H1 (cell line): ENCODE data around the gene CLEC10A.

Source experiments
- CTCF ChIP-seq, 3 experiments: IDR thresholded peaks; 1 replicate in 2 of 3; 2 replicates in 1 of 3; pipeline versions ENCODE4 v1.5.1 to v1.6.1; 2011; ENCODE audit warnings: low read length in 3 of 3, mild to moderate bottlenecking in 3 of 3, inconsistent platforms in 2 of 3, low read depth in 1 of 3, moderate library complexity in 1 of 3; ENCODE audit not compliant: insufficient read depth in 1 of 3; ENCODE audit errors: control extremely low read depth in 1 of 3
- EP300 ChIP-seq, 2 experiments: IDR thresholded peaks; 1 replicate in 1 of 2; 2 replicates in 1 of 2; pipeline ENCODE4 v1.6.1; 2011 to 2012; ENCODE audit warnings: low read depth in 2 of 2, low read length in 2 of 2, mild to moderate bottlenecking in 2 of 2, borderline replicate concordance in 1 of 2, inconsistent platforms in 1 of 2, moderate library complexity in 1 of 2

GRCh38 chr17:7043497-7044198 lies 36.4 kb downstream of the CLEC10A start, which contains the start of gene SLC16A11:
- TF ChIP-seq CTCF (IDR thresholded peaks at IDR 0.05; ENCODE audit: control extremely low read depth in 1 of 3, insufficient read depth in 1 of 3, low read depth in 1 of 3, low read length in 3 of 3) (no peak), EP300 (IDR thresholded peaks at IDR 0.05; ENCODE audit: borderline replicate concordance in 1 of 2, low read depth in 2 of 2, low read length in 2 of 2) (no peak)
